Activated CD8-positive, alpha-beta memory T cell treated with anti-CD3 and anti-CD28 coated beads, Interleukin-2, amount 50 U/mL, for 4 hours (primary cell): Measurements from ENCODE around the gene NOTCH4.
"Not testable (repeated sequence)": the region's sequence is repeated elsewhere in the genome, so short reads cannot be mapped to it uniquely, and the experiment has no call there.

Experiments used
- DNase-seq: peaks from one replicate; pipeline ENCODE4 v3.0.0-alpha.2; 2020

NOTCH4 gene

GRCh38 chr6:32216998-32217397, 6.9 kb downstream of the NOTCH4 start:
- no peak for DNase-seq

DNA sequence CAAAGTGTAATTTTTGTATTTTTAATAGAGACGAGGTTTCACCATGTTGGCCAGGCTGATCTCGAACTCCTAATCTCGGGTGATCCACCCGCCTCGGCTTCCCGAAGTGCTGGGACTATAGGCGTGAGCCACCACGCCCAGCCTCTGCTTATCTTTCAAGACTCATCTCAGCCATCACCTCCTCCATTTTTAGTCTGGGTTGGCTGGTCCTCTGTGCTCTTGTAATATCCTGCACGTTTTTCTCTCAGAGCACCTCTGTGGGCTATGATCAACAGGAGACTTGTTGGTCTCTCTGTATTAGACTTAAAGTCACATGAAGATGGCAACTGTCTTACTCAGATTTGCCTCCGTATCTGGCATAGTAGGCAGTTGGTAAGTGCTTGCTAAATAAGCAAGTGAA, 7.6 kb downstream of the NOTCH4 start:
- no peak for DNase-seq

DNA sequence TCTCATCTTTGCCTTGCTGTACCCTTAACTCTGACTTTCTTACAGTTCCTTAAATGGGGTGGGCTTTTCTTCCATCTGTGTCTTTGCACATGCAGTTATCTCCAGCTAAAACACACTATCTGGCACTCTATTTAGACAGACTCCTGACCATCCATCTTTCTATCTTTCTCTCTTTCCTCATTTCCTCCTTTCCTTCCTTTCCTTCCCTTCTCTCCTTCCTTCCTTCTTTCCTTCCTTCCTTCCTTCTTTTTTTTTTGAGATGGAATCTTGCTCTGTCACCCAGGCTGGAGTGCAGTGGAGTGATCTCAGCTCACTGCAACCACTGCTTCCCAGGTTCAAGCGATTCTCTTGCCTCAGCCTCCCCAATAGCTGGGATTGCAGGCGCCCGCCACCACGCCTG, 8.2 kb downstream of the NOTCH4 start:
- DNase-seq, result no peak

DNA sequence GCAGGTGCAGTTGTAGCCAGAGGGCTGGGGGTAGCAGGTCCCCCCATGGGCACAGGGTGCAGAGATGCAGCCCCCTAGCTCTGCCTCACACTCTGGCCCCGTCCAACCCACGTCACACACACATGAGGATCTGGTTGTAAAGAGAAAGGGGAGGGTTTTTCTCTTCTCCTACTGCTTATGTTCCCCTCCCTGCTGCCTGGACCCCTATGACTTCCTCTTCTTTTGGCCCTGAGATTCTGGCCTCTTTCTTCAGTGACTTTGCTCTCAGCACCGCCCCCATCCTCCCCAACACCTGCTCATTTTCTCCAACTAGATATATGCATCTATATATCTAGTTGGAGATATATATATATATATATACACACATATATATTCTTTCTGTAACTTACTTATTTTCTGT, 9.7 kb downstream of the NOTCH4 start:
- no peak for DNase-seq

- no peak for DNase-seq
These were observed 10.2 kb downstream of the NOTCH4 start for GRCh38 chr6:32213649-32214048.

DNA sequence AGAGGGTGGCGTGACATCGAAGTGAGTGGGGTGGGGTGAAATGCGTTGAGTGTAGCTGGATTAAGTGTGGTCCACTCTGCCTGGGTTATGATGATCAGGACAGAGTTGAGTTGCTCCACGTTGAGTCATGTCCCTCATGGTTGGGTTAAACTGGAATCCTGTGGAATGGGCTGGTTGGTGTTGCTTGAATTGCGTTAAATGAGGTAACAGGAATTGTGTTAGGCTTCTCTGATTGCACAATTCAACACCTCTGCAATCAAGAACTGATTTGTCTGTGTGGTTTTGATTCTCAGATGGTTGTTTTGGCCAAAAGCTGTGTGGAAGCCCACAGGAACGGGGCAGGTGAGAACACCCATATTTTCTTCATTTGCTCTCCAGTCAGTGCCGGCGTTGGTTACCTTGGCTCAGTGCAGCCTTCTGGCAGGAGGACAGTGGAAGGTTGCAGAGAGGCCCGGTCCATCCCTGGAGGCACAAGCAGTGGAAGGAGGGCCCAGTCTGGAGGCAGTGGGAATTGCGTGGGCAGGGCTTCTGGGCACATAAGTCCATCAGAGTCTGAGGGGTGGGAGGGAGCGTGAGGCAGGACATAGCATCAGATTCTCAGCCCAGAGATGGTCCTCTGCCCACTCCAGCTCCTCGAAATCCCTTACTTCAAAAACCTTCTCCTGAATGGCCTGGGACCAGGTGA, 11.6 kb downstream of the NOTCH4 start:
- no peak for DNase-seq

DNA sequence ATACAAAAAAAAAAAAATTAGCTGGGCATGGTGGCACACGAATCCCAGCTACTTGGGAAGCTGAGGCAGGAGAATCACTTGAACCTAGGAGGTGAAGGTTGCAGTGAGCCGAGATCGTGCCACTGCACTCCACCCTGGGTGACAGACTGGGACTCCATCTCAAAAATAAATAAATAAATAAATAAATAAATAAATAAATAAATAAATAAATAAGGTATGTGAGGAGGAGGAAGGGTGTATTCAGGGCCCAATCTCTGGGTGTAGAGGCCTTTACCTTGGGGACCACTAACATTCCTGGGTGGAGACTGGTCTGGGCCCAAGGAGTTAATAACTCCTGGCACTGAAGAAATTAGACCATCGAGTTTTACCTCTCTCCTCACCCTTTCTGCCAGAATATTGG, 12.4 kb downstream of the NOTCH4 start:
- not testable (repeated sequence) for DNase-seq

- no peak for DNase-seq
These were observed 13.7 kb downstream of the NOTCH4 start for GRCh38 chr6:32210191-32210601.

DNA sequence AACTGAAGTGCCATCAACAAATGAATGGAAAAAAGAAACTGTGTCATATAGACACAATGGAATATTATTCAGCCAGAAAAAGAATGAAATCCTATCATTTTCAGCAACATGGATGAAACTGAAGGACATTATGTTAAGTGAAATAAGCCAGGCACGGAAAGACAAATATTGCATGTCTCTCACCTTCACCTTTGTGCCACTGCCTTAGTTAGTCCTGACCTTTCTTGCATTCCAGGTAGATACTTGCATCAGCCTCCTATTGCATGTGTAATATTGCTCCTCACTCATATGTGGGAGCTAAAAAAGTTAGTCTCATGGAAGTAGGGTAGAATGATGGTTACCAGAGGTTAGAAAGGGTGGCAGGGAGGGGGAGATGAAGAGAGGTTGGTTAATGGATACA, 14.9 kb downstream of the NOTCH4 start:
- no peak for DNase-seq

DNA sequence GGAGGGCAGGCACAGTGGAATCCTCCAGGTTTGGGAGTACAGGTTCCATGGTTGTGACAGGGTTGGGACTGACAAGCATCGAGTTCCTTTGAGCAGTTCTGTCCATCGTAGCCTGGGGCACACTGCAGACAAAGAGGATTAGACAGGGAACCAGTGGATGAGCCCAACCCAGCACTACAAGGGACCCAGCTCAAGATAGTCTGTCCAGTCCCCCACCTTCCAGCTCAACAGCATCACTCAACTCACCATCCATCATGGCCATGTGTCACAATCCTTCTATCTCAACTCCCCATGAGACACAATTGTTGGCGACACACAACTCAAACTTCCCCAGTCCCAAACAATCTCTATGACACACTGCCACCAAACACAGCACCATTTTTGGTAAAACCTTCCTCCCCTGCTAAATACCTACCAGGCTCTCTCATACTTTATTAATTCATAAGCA, 19.6 kb downstream of the NOTCH4 start:
- no peak for DNase-seq

- no peak for DNase-seq
These were observed 20.2 kb downstream of the NOTCH4 start for GRCh38 chr6:32203426-32204267.

GRCh38 chr6:32202186-32202585, 21.7 kb downstream of the NOTCH4 start:
- DNase-seq, result no peak

- no peak for DNase-seq
These were observed 23.0 kb downstream of the NOTCH4 start for GRCh38 chr6:32200711-32201475.

GRCh38 chr6:32198866-32199265, 25.0 kb downstream of the NOTCH4 start:
- no peak for DNase-seq

GRCh38 chr6:32198345-32198696, 25.5 kb downstream of the NOTCH4 start:
- DNase-seq, result no peak

DNA sequence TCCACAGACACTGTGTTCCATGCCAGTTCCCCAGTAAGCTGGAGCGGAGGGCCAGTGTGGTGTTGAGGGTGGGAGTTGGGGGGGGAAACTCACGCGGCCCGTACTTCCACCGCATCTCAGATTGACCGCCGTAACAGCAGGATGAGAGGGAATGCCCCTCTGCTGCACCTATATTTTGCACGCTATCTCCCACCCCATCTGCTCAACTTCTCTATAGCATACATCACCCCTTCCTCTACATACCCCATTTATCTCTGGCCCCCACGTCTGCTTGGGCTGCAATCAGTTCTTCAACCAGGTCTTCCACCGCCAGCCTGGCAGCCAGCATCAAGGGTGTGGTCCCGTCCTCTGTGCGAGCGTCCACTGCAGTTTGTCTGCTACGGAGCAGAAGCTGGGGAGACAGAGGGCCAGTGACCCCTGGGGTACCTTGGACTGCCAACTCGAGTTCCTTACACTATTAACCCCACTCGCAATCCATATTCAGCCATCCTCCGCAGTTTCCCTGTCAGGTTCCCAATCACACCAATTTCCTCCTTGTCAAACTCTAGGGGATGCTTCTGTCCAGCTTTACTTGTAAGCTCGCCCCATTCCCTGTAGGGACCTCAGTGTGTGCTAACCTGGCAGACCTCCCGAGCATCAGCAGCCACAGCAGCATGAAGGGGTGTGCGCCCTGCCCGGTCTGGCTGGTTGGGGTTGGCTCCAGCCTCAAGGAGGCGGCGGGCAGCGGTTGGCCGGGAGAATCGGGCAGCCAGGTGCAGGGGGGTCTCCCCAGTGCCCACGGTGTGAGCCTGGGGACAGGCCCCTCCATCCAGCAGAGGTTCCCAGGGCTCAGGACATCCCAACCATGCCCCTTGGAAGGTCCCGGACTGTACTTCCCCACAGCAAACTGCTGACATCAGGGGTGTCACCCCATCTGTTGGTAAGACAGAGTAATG, 26.9 kb downstream of the NOTCH4 start:
- no peak for DNase-seq

GRCh38 chr6:32195902-32196681, 27.8 kb downstream of the NOTCH4 start:
- DNase-seq, result peak; percentile 59

DNA sequence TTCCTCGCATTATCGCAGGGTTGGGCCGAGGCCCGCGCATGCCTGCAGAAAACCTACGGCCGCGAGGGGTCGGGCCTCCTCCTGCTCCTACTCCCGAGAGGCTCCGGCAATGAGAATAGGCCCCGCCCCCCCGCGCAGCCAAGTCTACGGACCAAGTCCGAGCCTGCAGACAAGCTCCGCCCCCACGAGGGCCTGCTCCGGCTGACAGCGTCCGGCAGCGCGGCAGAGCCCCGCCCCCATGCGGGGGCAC, 28.3 kb downstream of the NOTCH4 start:
- peak; percentile 100 for DNase-seq

GRCh38 chr6:32194825-32195651, 28.8 kb downstream of the NOTCH4 start:
- DNase-seq, result no peak

DNA sequence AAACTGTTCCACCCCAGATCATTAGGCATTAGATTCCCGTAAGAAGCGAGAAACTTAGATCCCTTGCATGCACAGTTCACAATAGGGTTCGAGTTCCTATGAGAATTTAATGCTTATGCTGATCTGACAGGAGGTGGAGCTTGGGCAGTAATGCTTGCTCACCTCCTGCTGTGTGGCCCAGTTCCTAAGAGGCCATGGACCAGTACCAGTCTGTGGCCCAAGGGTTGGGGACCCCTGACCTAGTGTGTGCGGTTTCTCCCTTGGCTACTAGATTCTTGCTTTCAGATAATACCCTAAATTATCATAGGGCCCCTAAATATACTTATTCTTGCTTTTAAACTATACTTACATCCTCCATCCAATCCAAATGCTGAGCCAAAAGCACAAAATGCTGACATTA, 29.5 kb downstream of the NOTCH4 start:
- DNase-seq, result no peak

DNA sequence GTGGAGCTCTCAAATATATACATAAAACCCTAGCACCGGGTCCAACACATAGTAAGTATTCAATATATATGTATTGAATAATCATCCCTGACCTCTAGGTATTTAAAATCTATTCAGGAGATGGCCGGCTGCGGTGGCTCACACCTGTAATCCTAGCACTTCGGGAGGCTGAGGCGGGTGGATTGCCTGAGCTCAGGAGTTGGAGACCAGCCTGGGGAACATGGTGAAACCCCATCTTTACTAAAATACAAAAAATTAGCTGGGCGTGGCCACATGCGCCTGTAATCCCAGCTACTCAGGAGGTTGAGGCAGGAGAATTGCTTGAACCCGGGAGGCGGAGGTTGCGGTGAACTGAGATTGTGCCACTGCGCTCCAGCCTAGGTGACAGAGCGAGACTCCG, 30.8 kb downstream of the NOTCH4 start:
- DNase-seq, result not testable (repeated sequence)
